ENCODE measurements around the gene RPAP2. TPM values are rescaled to one million over a fixed set of nuclear protein-coding genes. Genes with fewer than 3 reads are reported as not detected.

Gene RPAP2
- total and polyA plus RNA-seq, 10 of the 15 experiments (the other 5 are each of a cell fraction or from before 2014, with no cell fraction given) = 11.4 to 39.5 (median 21.7) TPM

DNA sequence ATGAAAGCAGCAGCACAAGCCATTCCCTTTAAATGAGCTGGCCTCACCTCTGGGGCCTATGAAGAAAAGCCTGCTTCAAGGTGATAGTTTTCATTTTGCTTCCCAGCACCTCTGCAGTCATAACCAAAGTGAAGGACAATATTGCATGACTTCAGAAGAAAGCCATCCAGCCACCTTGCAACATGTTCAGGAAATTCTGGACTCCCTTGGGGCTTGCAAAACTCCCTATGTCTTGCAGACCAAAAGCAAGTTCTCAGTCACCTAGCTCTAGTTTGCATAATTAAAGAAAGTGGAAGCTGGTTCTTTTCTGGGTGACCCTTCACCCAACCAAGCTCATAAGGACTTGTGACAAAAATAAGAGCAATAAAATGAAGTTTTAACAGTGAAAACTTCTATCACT, 100.2 kb downstream of the RPAP2 start (continued):
- TF ChIP-seq, protein P1, sequence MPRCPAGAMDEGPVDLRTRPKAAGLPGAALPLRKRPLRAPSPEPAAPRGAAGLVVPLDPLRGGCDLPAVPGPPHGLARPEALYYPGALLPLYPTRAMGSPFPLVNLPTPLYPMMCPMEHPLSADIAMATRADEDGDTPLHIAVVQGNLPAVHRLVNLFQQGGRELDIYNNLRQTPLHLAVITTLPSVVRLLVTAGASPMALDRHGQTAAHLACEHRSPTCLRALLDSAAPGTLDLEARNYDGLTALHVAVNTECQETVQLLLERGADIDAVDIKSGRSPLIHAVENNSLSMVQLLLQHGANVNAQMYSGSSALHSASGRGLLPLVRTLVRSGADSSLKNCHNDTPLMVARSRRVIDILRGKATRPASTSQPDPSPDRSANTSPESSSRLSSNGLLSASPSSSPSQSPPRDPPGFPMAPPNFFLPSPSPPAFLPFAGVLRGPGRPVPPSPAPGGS (IDR thresholded peaks at IDR 0.05; ENCODE audit: borderline replicate concordance, insufficient read depth, low read depth, low read length, poor library complexity, severe bottlenecking) = peak; percentile 49
- TF ChIP-seq PAX8 (IDR thresholded peaks at IDR 0.05) (no peak), BACH1 (IDR thresholded peaks at IDR 0.05; ENCODE audit: borderline replicate concordance) (no peak), PML (IDR thresholded peaks at IDR 0.05; ENCODE audit: low read length) (0 out of 2 replicates have a peak, but pooled peaks have one; percentile 26), HCFC1 (IDR thresholded peaks at IDR 0.05; ENCODE audit: low read length) (no peak), ETV6 (conservative IDR thresholded peaks at IDR 0.05 in 1 of 2, IDR thresholded peaks at IDR 0.05 in 1 of 2; ENCODE audit: borderline replicate concordance in 1 of 2, low read depth in 1 of 2) (0 out of 4 replicates have a peak, but pooled peaks of 1 of the 2 experiments have one; percentile 23), RUNX3 (IDR thresholded peaks at IDR 0.05; ENCODE audit: low read length) (peak; percentile 56), PRDM15 (CRISPR knock-in tag; IDR thresholded peaks at IDR 0.05) (no peak), TBL1XR1 (IDR thresholded peaks at IDR 0.05; ENCODE audit: low read depth, low read length) (peak; percentile 65; the same call in 1 of the 2 replicates), CBX5 (IDR thresholded peaks at IDR 0.05; ENCODE audit: low read depth) (no peak), MTA3 (IDR thresholded peaks at IDR 0.05; ENCODE audit: borderline replicate concordance, low read length) (peak; percentile 45; the same call in 1 of the 2 replicates), YY1 (IDR thresholded peaks at IDR 0.05; ENCODE audit: low read depth, low read length) (no peak), SKIL (IDR thresholded peaks at IDR 0.05; ENCODE audit: low read depth, poor library complexity, severe bottlenecking) (no peak), SMARCA5 (IDR thresholded peaks at IDR 0.05) (no peak), IKZF2 (IDR thresholded peaks at IDR 0.05) (peak; percentile 83)
- TF ChIP-seq, protein P2, sequence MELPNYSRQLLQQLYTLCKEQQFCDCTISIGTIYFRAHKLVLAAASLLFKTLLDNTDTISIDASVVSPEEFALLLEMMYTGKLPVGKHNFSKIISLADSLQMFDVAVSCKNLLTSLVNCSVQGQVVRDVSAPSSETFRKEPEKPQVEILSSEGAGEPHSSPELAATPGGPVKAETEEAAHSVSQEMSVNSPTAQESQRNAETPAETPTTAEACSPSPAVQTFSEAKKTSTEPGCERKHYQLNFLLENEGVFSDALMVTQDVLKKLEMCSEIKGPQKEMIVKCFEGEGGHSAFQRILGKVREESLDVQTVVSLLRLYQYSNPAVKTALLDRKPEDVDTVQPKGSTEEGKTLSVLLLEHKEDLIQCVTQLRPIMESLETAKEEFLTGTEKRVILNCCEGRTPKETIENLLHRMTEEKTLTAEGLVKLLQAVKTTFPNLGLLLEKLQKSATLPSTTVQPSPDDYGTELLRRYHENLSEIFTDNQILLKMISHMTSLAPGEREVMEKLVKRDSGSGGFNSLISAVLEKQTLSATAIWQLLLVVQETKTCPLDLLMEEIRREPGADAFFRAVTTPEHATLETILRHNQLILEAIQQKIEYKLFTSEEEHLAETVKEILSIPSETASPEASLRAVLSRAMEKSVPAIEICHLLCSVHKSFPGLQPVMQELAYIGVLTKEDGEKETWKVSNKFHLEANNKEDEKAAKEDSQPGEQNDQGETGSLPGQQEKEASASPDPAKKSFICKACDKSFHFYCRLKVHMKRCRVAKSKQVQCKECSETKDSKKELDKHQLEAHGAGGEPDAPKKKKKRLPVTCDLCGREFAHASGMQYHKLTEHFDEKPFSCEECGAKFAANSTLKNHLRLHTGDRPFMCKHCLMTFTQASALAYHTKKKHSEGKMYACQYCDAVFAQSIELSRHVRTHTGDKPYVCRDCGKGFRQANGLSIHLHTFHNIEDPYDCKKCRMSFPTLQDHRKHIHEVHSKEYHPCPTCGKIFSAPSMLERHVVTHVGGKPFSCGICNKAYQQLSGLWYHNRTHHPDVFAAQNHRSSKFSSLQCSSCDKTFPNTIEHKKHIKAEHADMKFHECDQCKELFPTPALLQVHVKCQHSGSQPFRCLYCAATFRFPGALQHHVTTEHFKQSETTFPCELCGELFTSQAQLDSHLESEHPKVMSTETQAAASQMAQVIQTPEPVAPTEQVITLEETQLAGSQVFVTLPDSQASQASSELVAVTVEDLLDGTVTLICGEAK (IDR thresholded peaks at IDR 0.05; ENCODE audit: borderline replicate concordance) = no peak
- TF ChIP-seq, protein P3, sequence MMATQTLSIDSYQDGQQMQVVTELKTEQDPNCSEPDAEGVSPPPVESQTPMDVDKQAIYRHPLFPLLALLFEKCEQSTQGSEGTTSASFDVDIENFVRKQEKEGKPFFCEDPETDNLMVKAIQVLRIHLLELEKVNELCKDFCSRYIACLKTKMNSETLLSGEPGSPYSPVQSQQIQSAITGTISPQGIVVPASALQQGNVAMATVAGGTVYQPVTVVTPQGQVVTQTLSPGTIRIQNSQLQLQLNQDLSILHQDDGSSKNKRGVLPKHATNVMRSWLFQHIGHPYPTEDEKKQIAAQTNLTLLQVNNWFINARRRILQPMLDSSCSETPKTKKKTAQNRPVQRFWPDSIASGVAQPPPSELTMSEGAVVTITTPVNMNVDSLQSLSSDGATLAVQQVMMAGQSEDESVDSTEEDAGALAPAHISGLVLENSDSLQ (IDR thresholded peaks at IDR 0.05) = no peak
